ENCODE measurements around the gene SPRTN.
A peak's percentile ranks its signal among the peaks of the same experiment; 100 is the strongest.

Gene SPRTN

GRCh38 chr1:231312432-231312788, 25.7 kb upstream of the SPRTN start:
- no peak for DNase-seq (ENCODE audit: extremely low read depth, insufficient read length)
- H3K4me3 ChIP-seq (replicated peaks; ENCODE audit: low read depth, low read length), result no peak overlapping the region
- TF ChIP-seq, protein P1, sequence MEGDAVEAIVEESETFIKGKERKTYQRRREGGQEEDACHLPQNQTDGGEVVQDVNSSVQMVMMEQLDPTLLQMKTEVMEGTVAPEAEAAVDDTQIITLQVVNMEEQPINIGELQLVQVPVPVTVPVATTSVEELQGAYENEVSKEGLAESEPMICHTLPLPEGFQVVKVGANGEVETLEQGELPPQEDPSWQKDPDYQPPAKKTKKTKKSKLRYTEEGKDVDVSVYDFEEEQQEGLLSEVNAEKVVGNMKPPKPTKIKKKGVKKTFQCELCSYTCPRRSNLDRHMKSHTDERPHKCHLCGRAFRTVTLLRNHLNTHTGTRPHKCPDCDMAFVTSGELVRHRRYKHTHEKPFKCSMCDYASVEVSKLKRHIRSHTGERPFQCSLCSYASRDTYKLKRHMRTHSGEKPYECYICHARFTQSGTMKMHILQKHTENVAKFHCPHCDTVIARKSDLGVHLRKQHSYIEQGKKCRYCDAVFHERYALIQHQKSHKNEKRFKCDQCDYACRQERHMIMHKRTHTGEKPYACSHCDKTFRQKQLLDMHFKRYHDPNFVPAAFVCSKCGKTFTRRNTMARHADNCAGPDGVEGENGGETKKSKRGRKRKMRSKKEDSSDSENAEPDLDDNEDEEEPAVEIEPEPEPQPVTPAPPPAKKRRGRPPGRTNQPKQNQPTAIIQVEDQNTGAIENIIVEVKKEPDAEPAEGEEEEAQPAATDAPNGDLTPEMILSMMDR (IDR thresholded peaks at IDR 0.05; ENCODE audit: insufficient read depth, low read length, poor library complexity, severe bottlenecking), result no peak

DNA sequence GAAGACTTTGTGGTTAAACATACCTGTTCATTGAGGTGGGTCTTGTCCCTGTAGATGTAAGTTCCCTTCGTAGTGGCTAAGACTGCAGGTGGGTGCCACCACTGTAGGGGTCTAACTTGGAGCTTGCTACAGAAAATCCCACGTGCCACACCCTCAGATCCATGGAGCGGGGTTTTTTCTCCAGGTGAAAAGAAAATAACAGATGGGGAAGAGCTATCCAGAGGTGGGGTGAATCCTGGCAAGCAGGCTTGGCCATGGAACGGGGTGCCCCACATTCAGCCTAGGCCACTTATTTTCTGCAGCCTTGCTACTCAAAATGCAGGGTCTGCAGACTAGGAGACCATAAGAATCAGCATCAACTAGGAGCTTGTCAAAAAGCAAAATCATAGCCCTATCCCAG, 24.4 kb upstream of the SPRTN start:
- Histone ChIP-seq H3K4me3 (replicated peaks; ENCODE audit: low read depth, low read length) (no peak overlapping the region), H3K36me3 (ENCODE audit: control insufficient read depth, insufficient read depth, low read length) (no peaks in the 10 kb centered on the region)
- TF ChIP-seq, protein P1 (IDR thresholded peaks at IDR 0.05; ENCODE audit: insufficient read depth, low read length, poor library complexity, severe bottlenecking), result no peak

More at GRCh38 chr1:231312432-231312788, 25.7 kb upstream of the SPRTN start:
- H3K27me3 ChIP-seq (replicated peaks; ENCODE audit: control insufficient read depth, insufficient read depth, low read length), result no peaks in the 10 kb centered on the region
- H3K36me3 ChIP-seq (ENCODE audit: control insufficient read depth, insufficient read depth, low read length), result no peaks in the 10 kb centered on the region

DNA sequence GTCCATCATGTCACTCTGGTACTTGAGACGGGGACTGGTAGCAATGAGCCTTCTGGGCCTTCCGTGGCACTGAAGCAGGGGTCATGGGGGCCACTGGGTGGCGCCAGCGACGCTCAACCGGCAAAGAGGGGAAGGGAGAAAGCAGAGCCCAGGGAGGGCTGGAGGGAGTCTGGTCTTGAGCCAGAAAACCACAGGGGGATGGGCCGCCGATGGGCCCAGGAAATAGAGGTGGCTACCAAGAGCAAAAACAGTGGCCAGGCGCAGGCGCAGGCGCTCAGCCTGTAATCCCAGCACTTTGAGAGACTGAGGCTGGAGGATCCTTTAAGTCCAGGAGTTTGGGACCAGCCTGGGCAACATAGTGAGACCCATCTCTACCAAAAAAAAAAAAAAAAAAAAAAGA, 22.2 kb upstream of the SPRTN start:
- TF ChIP-seq, protein P1 (IDR thresholded peaks at IDR 0.05; ENCODE audit: insufficient read depth, low read length, poor library complexity, severe bottlenecking), result peak; percentile 80
- Histone ChIP-seq H3K4me3 (replicated peaks; ENCODE audit: low read depth, low read length) (no peak overlapping the region), H3K27me3 (replicated peaks; ENCODE audit: control insufficient read depth, insufficient read depth, low read length) (no peaks in the 10 kb centered on the region), H3K36me3 (ENCODE audit: control insufficient read depth, insufficient read depth, low read length) (no peaks in the 10 kb centered on the region)
- peak; percentile 61 for DNase-seq (ENCODE audit: extremely low read depth, insufficient read length)

More for the DNA sequence above, 24.4 kb upstream of the SPRTN start:
- no peak for DNase-seq (ENCODE audit: extremely low read depth, insufficient read length)
- no peaks in the 10 kb centered on the region for H3K27me3 ChIP-seq (replicated peaks; ENCODE audit: control insufficient read depth, insufficient read depth, low read length)

DNA sequence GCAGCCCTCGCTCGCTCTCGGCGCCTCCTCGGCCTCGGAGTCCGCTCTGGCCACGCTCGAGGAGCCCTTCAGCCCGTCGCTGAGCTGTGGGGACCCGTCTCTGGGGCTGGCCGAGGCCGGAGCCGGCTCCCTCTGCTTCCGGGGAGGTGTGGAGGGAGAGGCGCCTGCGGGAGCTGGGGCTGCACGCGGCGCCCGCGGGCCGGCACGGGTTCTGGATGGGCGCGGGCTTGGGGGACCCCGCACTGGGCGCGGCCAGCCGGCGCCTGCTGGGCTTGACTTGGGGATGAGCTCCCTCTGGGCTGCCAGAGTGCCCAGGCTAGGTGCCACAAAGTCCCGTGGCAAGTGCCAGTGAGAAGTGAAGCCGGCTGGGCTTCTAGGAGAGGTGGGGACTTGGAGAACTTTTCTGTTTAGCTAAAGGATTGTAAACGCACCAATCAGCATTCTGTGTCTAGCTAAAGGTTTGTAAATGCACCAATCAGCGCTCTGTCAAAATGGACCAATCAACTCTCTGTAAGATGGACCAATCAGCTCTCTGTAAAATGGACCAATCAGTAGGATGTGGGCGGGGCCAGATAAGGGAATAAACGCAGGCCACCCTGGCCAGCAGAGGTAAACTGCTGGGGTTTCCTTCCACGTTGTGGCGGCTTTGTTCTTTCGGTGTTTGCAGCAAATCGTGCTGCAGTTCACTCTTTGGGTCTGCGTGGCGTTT, 20.6 kb upstream of the SPRTN start:
- no peak for DNase-seq (ENCODE audit: extremely low read depth, insufficient read length)
- no peaks in the 10 kb centered on the region for H3K36me3 ChIP-seq (ENCODE audit: control insufficient read depth, insufficient read depth, low read length)
- no peaks in the 10 kb centered on the region for H3K27me3 ChIP-seq (replicated peaks; ENCODE audit: control insufficient read depth, insufficient read depth, low read length)
- H3K4me3 ChIP-seq (replicated peaks; ENCODE audit: low read depth, low read length), result no peak overlapping the region
- TF ChIP-seq, protein P1 (IDR thresholded peaks at IDR 0.05; ENCODE audit: insufficient read depth, low read length, poor library complexity, severe bottlenecking), result no peak

DNA sequence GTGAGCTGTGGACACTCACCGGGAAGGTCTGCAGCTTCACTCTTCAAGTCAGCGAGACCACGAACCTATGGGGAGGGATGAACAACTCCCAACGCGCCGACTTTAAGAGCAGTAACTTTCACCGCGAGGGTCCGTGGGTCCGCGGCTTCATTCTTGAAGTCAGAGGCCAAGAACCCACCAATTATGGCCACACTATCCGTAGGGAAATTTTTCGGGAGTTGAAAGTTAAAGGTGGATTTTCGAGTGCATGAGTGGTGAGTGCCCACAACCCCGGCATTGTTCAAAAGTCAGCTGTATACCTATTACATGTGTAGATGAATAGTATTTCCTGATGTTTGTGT, 20.1 kb upstream of the SPRTN start:
- H3K36me3 ChIP-seq (ENCODE audit: control insufficient read depth, insufficient read depth, low read length), result no peaks in the 10 kb centered on the region
- no peak overlapping the region for H3K4me3 ChIP-seq (replicated peaks; ENCODE audit: low read depth, low read length)
- TF ChIP-seq, protein P1 (IDR thresholded peaks at IDR 0.05; ENCODE audit: insufficient read depth, low read length, poor library complexity, severe bottlenecking), result no peak
- H3K27me3 ChIP-seq (replicated peaks; ENCODE audit: control insufficient read depth, insufficient read depth, low read length), result no peaks in the 10 kb centered on the region
- DNase-seq (ENCODE audit: extremely low read depth, insufficient read length), result no peak

- H3K36me3 ChIP-seq (ENCODE audit: control insufficient read depth, insufficient read depth, low read length), result no peaks in the 10 kb centered on the region
- TF ChIP-seq, protein P1 (IDR thresholded peaks at IDR 0.05; ENCODE audit: insufficient read depth, low read length, poor library complexity, severe bottlenecking), result no peak
- DNase-seq (ENCODE audit: extremely low read depth, insufficient read length), result no peak
- no peak overlapping the region for H3K4me3 ChIP-seq (replicated peaks; ENCODE audit: low read depth, low read length)
- H3K27me3 ChIP-seq (replicated peaks; ENCODE audit: control insufficient read depth, insufficient read depth, low read length), result no peaks in the 10 kb centered on the region
Measured at GRCh38 chr1:231318568-231318967, 19.5 kb upstream of the SPRTN start.
